PC-9 (cell line): ENCODE results near the gene PLOD3. TPM values are rescaled to one million over a fixed set of nuclear protein-coding genes. Genes with fewer than 3 reads are reported as not detected.

ENCODE experiments used
- BruUV-seq: library from RNA; stranded (reverse); fragments of 400-500 nt; replicated peaks from 2 replicates; lab custom pipeline; 2021; lab: Mats Ljungman, UMichigan
- CTCF ChIA-PET: fragments of 300-600 bp; sonication (Branson Sonifier 250); formaldehyde crosslinking; loops from one replicate; lab custom pipeline; 2022; ENCODE audit warnings: antibody characterized with exemption; lab: Charles Lee
- POLR2A ChIA-PET: fragments of 300-600 bp; sonication (Branson Sonifier 250); formaldehyde crosslinking; loops from one replicate; lab custom pipeline; 2022; ENCODE audit warnings: antibody characterized with exemption; ENCODE audit not compliant: unreplicated experiment; lab: Charles Lee
- DNase-seq, 2 experiments: peaks; one replicate each; pipeline versions ENCODE4 v3.0.0 to v3.0.0-alpha.2; 2015 to 2022; ENCODE audit warnings: mixed read lengths in 1 of 2
- H2AFZ ChIP-seq: fragments of 200-600 bp; sonication (generic); 2 replicates; pipeline ENCODE4 v1.8.1; 2017; ENCODE audit warnings: antibody characterized with exemption
- H3F3A ChIP-seq: fragments of 200-600 bp; sonication (generic); 2 replicates; pipeline ENCODE4 v1.8.1; 2017; ENCODE audit warnings: antibody characterized with exemption, mild to moderate bottlenecking, low read depth; ENCODE audit not compliant: insufficient read depth
- H3K27ac ChIP-seq: fragments of 200-600 bp; sonication (generic); 2 replicates; pipeline ENCODE4 v1.6.1; 2016; ENCODE audit warnings: mixed run types
- H3K27me3 ChIP-seq: fragments of 200-600 bp; sonication (generic); 2 replicates; pipeline ENCODE4 v1.6.1; 2016; ENCODE audit warnings: low read depth, mixed run types; ENCODE audit not compliant: insufficient read depth
- H3K36me3 ChIP-seq: fragments of 200-600 bp; sonication (generic); 2 replicates; pipeline ENCODE4 v1.6.1; 2016; ENCODE audit warnings: low read depth, mixed run types
- H3K4me1 ChIP-seq: fragments of 200-600 bp; sonication (generic); replicated peaks from 2 replicates; pipeline ENCODE4 v1.6.1; 2016; ENCODE audit warnings: mixed run types; ENCODE audit not compliant: insufficient read depth
- H3K4me2 ChIP-seq: fragments of 200-600 bp; sonication (generic); 2 replicates; pipeline ENCODE4 v1.6.1; 2017; ENCODE audit warnings: mixed run types
- H3K4me3 ChIP-seq: fragments of 200-600 bp; sonication (generic); 2 replicates; pipeline ENCODE4 v1.6.1; 2016; ENCODE audit warnings: mixed run types
- H3K79me2 ChIP-seq: fragments of 200-600 bp; sonication (generic); 2 replicates; pipeline ENCODE4 v1.6.1; 2017; ENCODE audit warnings: low read depth, mixed run types
- H3K9me2 ChIP-seq: fragments of 200-600 bp; sonication (generic); 2 replicates; pipeline ENCODE4 v1.8.1; 2017; ENCODE audit warnings: mild to moderate bottlenecking; ENCODE audit not compliant: insufficient read depth
- H3K9me3 ChIP-seq: fragments of 200-600 bp; sonication (generic); 2 replicates; pipeline ENCODE4 v1.8.1; 2016; ENCODE audit warnings: low read depth; ENCODE audit not compliant: insufficient read depth
- H4K20me1 ChIP-seq: fragments of 200-600 bp; sonication (generic); 2 replicates; pipeline ENCODE4 v1.8.1; 2017; ENCODE audit not compliant: insufficient read depth
- EZH2 ChIP-seq: fragments of 200-600 bp; sonication (generic); IDR thresholded peaks from 2 replicates; pipeline ENCODE4 v1.8.0; 2017; ENCODE audit warnings: antibody characterized with exemption, low read depth
- intact Hi-C: fragments of 100-400 bp; cut with micrococcal nuclease; formaldehyde crosslinking; loops from one replicate; pipeline ENCODE4 v1.10.0; 2022; ENCODE audit not compliant: unreplicated experiment
- total RNA-seq: library from RNA; stranded (reverse); gene quantifications from 2 replicates; pipeline ENCODE4 v1.2.3, GENCODE V29; 2021
- TF ChIP-seq, protein P1 (sequence below): fragments of 200-600 bp; sonication (generic); conservative IDR thresholded peaks from 2 replicates; pipeline ENCODE4 v1.6.1; 2017; ENCODE audit warnings: mixed run types, antibody characterized with exemption, mild to moderate bottlenecking, moderate library complexity

Gene PLOD3
- total RNA-seq, 1 experiment from 2014 or later, result 93.2 TPM

- ChIA-PET POLR2A (interaction anchor here (0.6 kb wide), 1 partner anchor 337 kb away, joined by 4 read pairs; no protein-coding TSS in a partner anchor), CTCF (interaction anchor here (0.6 to 0.7 kb wide), 2 partner anchors 39 to 124 kb away, joined by 8 to 11 read pairs; no protein-coding TSS in a partner anchor)
- intact Hi-C loops, result no loop called here
- H3K4me2 ChIP-seq, result no peak overlapping the region
- peaks cover 38% of the 10 kb centered on the region for H3K27me3 ChIP-seq
- TF ChIP-seq, protein P1, sequence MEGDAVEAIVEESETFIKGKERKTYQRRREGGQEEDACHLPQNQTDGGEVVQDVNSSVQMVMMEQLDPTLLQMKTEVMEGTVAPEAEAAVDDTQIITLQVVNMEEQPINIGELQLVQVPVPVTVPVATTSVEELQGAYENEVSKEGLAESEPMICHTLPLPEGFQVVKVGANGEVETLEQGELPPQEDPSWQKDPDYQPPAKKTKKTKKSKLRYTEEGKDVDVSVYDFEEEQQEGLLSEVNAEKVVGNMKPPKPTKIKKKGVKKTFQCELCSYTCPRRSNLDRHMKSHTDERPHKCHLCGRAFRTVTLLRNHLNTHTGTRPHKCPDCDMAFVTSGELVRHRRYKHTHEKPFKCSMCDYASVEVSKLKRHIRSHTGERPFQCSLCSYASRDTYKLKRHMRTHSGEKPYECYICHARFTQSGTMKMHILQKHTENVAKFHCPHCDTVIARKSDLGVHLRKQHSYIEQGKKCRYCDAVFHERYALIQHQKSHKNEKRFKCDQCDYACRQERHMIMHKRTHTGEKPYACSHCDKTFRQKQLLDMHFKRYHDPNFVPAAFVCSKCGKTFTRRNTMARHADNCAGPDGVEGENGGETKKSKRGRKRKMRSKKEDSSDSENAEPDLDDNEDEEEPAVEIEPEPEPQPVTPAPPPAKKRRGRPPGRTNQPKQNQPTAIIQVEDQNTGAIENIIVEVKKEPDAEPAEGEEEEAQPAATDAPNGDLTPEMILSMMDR, result no peak
- no peak for TF ChIP-seq EZH2
- H4K20me1 ChIP-seq, result peaks cover 7% of the 10 kb centered on the region; the same call in 1 of the 2 replicates
- no peaks in the 10 kb centered on the region for H3K9me3 ChIP-seq
- no peak overlapping the region for H3K27ac ChIP-seq
- H3K79me2 ChIP-seq, result peaks cover 6% of the 10 kb centered on the region; the same call in 1 of the 2 replicates
- H3K36me3 ChIP-seq, result no peaks in the 10 kb centered on the region
- BruUV-seq, result no TSS peak
- H3K9me2 ChIP-seq, result no peaks in the 10 kb centered on the region
- no peak for DNase-seq
- H2AFZ ChIP-seq, result no peak overlapping the region
- H3K4me1 ChIP-seq, result peaks cover 35% of the 10 kb centered on the region
- no peak overlapping the region for H3K4me3 ChIP-seq
- H3F3A ChIP-seq, result peaks cover 29% of the 10 kb centered on the region
Observed at GRCh38 chr7:101166648-101166908, 50.8 kb downstream of the PLOD3 start.

DNA sequence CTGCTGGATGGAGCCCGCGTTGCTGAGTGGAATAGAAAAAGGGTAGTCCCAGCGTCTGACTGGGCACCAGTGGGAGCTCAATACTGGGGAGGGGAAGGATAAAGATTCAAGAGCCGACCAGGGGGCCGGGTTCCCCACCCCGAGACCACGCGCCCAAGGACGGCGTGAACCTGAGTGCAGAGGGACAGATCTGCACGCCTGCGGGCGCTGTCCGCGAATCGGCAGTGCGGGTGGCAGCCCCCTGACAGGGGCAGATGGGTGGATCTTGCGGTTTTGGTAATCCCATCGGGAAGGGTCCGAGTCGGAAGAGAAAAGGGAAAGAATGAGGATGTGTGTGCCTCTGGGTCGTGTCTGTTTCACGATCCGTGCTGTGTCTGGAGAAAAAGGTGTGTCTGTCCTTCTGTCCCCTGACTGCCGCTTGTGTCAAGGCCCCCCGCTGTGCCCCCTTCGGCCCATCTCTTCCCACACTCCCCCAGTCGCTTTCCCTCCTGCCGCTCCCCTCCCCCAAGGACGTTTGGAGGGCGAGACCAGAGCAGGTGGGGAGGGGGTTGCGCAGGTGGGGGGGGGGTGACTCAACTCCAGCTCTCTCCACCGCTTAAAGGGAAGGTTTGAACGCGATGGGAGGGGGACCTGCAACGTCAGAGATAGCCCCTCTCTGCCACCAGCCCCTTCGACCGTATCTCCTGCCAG lies 51.3 kb downstream of the PLOD3 start:
- H3K36me3 ChIP-seq, result no peaks in the 10 kb centered on the region
- H3K27me3 ChIP-seq, result peaks cover 33% of the 10 kb centered on the region
- no peak overlapping the region for H3K27ac ChIP-seq
- no peaks in the 10 kb centered on the region for H3K9me2 ChIP-seq
- BruUV-seq, result no TSS peak
- no peaks in the 10 kb centered on the region for H3K9me3 ChIP-seq
- H3K4me2 ChIP-seq, result peak overlapping the region; percentile 87
- peak overlapping the region; percentile 49; the same call in 1 of the 2 replicates for H3K4me3 ChIP-seq
- intact Hi-C loops, result no loop called here
- H3K79me2 ChIP-seq, result peaks cover 6% of the 10 kb centered on the region; the same call in 1 of the 2 replicates
- no peak overlapping the region for H2AFZ ChIP-seq
- peaks cover 40% of the 10 kb centered on the region for H3K4me1 ChIP-seq
- ChIA-PET CTCF (interaction anchor here (0.7 to 1.7 kb wide), 3 partner anchors 22 to 57 kb away, joined by 3 to 8 read pairs (median 7); no protein-coding TSS in a partner anchor), POLR2A (interaction anchor here (0.7 kb wide), 1 partner anchor 10 kb away, joined by 3 read pairs; no protein-coding TSS in a partner anchor)
- DNase-seq, result no peak
- H3F3A ChIP-seq, result peaks cover 34% of the 10 kb centered on the region
- H4K20me1 ChIP-seq, result peaks cover 7% of the 10 kb centered on the region; the same call in 1 of the 2 replicates
- TF ChIP-seq, protein P1, result no peak
- TF ChIP-seq EZH2, result no peak

GRCh38 chr7:101165075-101165957 lies 52.1 kb downstream of the PLOD3 start, which contains the start of gene VGF:
TSS of gene VGF (minus strand) at chr7:101165569. CDS start at chr7:101164843, 726 bp downstream.
- ChIA-PET POLR2A (interaction anchor here (0.7 kb wide), 2 partner anchors 9 to 118 kb away, joined by 3 read pairs; no protein-coding TSS in a partner anchor), CTCF (interaction anchor here (0.5 to 1.7 kb wide), 4 partner anchors 21 to 371 kb away, joined by 3 to 7 read pairs (median 4); partner anchors contain the start of gene PLOD3)
- Histone ChIP-seq H3F3A (peaks cover 38% of the 10 kb centered on the region), H3K9me3 (no peaks in the 10 kb centered on the region), H3K4me1 (peaks cover 48% of the 10 kb centered on the region), H3K79me2 (peaks cover 6% of the 10 kb centered on the region; the same call in 1 of the 2 replicates), H3K4me2 (peak within 1 kb of the TSS; percentile 87), H3K27me3 (peaks cover 25% of the 10 kb centered on the region), H3K36me3 (no peaks in the 10 kb centered on the region), H2AFZ (no peak within 1 kb of the TSS), H3K9me2 (no peaks in the 10 kb centered on the region), H4K20me1 (peaks cover 7% of the 10 kb centered on the region; the same call in 1 of the 2 replicates), H3K27ac (no peak within 1 kb of the TSS), H3K4me3 (peak within 1 kb of the TSS; percentile 86)
- BruUV-seq, result no TSS peak
- TF ChIP-seq EZH2, result no peak
- TF ChIP-seq, protein P1, result no peak
- peak; percentile 77 to 92 for DNase-seq
- intact Hi-C loops, result no loop called here
